ENCODE results near the gene ADM2. TPM values are rescaled to one million over a fixed set of nuclear protein-coding genes. Genes with fewer than 3 reads are reported as not detected.

Gene ADM2
- total and polyA plus RNA-seq, 2 of the 13 experiments (the other 11 are each of a cell fraction or from before 2014, with no cell fraction given), result 1.2 to 3.0 TPM

DNA sequence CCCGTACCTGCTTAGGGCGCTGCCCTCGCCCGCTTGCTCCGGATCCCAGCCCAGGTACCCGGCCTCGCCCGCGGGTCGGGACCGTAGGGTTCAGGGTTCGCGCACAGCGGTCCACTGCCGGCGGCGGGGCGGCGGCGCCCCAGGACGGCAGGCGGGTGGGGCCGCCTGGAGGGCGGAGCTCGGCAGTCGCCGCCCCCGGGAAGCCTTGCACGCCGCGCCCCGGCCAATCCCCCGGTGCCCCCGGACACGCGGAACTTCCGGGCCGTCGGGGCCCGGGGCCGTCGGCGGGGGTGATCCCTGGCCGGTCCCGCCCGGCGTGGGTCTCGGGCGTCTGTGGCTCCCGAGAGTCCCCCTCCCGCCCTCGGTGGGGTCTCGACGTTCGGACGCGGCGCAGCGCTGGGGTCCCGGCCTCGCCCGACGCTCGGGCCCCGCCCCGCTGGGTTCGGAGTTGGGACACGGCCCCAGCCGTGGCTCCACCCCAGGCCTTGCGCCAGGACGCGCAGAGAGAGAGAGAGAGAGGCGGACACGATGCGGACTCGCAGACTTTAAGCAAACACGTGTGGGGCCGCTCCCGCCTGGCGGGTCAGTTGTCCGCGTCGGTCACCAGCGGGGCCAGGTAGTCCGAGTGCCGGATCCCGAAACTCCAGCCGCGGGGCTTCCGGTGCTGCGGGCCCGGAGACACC lies 48.7 kb downstream of the ADM2 start, which contains the start of gene TYMP (continued):
- TF ChIP-seq, protein P1, sequence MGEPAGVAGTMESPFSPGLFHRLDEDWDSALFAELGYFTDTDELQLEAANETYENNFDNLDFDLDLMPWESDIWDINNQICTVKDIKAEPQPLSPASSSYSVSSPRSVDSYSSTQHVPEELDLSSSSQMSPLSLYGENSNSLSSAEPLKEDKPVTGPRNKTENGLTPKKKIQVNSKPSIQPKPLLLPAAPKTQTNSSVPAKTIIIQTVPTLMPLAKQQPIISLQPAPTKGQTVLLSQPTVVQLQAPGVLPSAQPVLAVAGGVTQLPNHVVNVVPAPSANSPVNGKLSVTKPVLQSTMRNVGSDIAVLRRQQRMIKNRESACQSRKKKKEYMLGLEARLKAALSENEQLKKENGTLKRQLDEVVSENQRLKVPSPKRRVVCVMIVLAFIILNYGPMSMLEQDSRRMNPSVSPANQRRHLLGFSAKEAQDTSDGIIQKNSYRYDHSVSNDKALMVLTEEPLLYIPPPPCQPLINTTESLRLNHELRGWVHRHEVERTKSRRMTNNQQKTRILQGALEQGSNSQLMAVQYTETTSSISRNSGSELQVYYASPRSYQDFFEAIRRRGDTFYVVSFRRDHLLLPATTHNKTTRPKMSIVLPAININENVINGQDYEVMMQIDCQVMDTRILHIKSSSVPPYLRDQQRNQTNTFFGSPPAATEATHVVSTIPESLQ (CRISPR knock-in tag; conservative IDR thresholded peaks at IDR 0.05), result 0 out of 2 replicates have a peak, but pooled peaks have one; percentile 26
- TF ChIP-seq PHF8 (CRISPR knock-in tag; IDR thresholded peaks at IDR 0.05), result peak; percentile 64; the same call in 1 of the 2 replicates
- no peak; the same call in 1 of the 2 replicates for TF ChIP-seq PHF21A (CRISPR knock-in tag; IDR thresholded peaks at IDR 0.05)
- no peak for TF ChIP-seq SRF (IDR thresholded peaks at IDR 0.05; ENCODE audit: low read depth, low read length)
- TF ChIP-seq, protein P2, sequence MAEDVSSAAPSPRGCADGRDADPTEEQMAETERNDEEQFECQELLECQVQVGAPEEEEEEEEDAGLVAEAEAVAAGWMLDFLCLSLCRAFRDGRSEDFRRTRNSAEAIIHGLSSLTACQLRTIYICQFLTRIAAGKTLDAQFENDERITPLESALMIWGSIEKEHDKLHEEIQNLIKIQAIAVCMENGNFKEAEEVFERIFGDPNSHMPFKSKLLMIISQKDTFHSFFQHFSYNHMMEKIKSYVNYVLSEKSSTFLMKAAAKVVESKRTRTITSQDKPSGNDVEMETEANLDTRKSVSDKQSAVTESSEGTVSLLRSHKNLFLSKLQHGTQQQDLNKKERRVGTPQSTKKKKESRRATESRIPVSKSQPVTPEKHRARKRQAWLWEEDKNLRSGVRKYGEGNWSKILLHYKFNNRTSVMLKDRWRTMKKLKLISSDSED (CRISPR knock-in tag; IDR thresholded peaks at IDR 0.05), result no peak
- peak; percentile 24; the same call in 1 of the 2 replicates for TF ChIP-seq ZNF446 (CRISPR knock-in tag; IDR thresholded peaks at IDR 0.05)
- no peak for TF ChIP-seq ZNF775 (CRISPR knock-in tag; IDR thresholded peaks at IDR 0.05; ENCODE audit: borderline replicate concordance)
- TF ChIP-seq, protein P3, sequence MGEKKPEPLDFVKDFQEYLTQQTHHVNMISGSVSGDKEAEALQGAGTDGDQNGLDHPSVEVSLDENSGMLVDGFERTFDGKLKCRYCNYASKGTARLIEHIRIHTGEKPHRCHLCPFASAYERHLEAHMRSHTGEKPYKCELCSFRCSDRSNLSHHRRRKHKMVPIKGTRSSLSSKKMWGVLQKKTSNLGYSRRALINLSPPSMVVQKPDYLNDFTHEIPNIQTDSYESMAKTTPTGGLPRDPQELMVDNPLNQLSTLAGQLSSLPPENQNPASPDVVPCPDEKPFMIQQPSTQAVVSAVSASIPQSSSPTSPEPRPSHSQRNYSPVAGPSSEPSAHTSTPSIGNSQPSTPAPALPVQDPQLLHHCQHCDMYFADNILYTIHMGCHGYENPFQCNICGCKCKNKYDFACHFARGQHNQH (CRISPR knock-in tag; IDR thresholded peaks at IDR 0.05), result no peak
- TF ChIP-seq, protein P4, sequence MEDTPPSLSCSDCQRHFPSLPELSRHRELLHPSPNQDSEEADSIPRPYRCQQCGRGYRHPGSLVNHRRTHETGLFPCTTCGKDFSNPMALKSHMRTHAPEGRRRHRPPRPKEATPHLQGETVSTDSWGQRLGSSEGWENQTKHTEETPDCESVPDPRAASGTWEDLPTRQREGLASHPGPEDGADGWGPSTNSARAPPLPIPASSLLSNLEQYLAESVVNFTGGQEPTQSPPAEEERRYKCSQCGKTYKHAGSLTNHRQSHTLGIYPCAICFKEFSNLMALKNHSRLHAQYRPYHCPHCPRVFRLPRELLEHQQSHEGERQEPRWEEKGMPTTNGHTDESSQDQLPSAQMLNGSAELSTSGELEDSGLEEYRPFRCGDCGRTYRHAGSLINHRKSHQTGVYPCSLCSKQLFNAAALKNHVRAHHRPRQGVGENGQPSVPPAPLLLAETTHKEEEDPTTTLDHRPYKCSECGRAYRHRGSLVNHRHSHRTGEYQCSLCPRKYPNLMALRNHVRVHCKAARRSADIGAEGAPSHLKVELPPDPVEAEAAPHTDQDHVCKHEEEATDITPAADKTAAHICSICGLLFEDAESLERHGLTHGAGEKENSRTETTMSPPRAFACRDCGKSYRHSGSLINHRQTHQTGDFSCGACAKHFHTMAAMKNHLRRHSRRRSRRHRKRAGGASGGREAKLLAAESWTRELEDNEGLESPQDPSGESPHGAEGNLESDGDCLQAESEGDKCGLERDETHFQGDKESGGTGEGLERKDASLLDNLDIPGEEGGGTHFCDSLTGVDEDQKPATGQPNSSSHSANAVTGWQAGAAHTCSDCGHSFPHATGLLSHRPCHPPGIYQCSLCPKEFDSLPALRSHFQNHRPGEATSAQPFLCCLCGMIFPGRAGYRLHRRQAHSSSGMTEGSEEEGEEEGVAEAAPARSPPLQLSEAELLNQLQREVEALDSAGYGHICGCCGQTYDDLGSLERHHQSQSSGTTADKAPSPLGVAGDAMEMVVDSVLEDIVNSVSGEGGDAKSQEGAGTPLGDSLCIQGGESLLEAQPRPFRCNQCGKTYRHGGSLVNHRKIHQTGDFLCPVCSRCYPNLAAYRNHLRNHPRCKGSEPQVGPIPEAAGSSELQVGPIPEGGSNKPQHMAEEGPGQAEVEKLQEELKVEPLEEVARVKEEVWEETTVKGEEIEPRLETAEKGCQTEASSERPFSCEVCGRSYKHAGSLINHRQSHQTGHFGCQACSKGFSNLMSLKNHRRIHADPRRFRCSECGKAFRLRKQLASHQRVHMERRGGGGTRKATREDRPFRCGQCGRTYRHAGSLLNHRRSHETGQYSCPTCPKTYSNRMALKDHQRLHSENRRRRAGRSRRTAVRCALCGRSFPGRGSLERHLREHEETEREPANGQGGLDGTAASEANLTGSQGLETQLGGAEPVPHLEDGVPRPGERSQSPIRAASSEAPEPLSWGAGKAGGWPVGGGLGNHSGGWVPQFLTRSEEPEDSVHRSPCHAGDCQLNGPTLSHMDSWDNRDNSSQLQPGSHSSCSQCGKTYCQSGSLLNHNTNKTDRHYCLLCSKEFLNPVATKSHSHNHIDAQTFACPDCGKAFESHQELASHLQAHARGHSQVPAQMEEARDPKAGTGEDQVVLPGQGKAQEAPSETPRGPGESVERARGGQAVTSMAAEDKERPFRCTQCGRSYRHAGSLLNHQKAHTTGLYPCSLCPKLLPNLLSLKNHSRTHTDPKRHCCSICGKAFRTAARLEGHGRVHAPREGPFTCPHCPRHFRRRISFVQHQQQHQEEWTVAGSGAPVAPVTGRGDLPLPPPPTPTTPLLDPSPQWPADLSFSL (CRISPR knock-in tag; IDR thresholded peaks at IDR 0.05), result no peak
- no peak for TF ChIP-seq ZNF44 (CRISPR knock-in tag; IDR thresholded peaks at IDR 0.05)
- TF ChIP-seq YEATS4 (CRISPR knock-in tag; IDR thresholded peaks at IDR 0.05; ENCODE audit: borderline replicate concordance), result peak; percentile 76
- TF ChIP-seq KAT7 (CRISPR knock-in tag; IDR thresholded peaks at IDR 0.05; ENCODE audit: borderline replicate concordance), result no peak
- TF ChIP-seq NR1H2 (CRISPR knock-in tag; IDR thresholded peaks at IDR 0.05; ENCODE audit: borderline replicate concordance, low read depth), result 0 out of 2 replicates have a peak, but pooled peaks have one; percentile 10
- peak; percentile 86 for TF ChIP-seq DMAP1 (CRISPR knock-in tag; IDR thresholded peaks at IDR 0.05)
- peak; percentile 99 for TF ChIP-seq AKAP8 (CRISPR knock-in tag; IDR thresholded peaks at IDR 0.05)
- no peak; the same call in 1 of the 2 replicates for TF ChIP-seq GZF1 (CRISPR knock-in tag; IDR thresholded peaks at IDR 0.05)
- 0 out of 4 replicates have a peak, but pooled peaks of 1 of the 2 experiments have one; percentile 36 for TF ChIP-seq POLR2A (IDR thresholded peaks at IDR 0.05; ENCODE audit: insufficient read depth in 1 of 2, low read depth in 2 of 2, low read length in 2 of 2)
- no peak; the same call in 1 of the 2 replicates for TF ChIP-seq CAMTA2 (CRISPR knock-in tag; IDR thresholded peaks at IDR 0.05; ENCODE audit: borderline replicate concordance)

Data from HepG2 (cell line).